Suppressor macrophage (primary cell): Measurements from ENCODE around the gene NPY4R2.
"Not testable (repeated sequence)": the region's sequence is repeated elsewhere in the genome, so short reads cannot be mapped to it uniquely, and the experiment has no call there.

Source experiments
- DNase-seq, 4 experiments: peaks; one replicate each; pipeline ENCODE4 v3.0.0-alpha.2; 2020 to 2022

Gene NPY4R2

DNA sequence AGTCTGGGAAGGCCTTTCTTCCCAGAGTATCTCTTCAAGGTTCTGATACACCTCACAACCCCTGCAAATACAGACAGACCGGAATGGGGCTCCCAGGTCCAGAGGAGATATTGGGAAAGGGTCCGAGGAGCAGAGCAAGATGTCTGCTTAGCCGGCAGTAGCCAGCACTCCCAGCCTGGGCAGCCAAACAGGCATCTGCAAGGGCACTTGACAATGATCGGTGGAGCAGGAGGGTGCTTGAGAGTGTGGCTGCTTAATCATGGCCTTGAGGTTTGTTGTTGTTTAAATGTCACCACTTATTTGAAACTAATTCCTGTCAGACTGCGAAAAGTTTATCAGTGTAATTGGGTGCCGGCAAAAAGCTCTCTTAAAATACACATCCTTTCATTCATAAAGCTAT lies 15.0 kb downstream of the NPY4R2 start:
- not testable (repeated sequence) for DNase-seq

DNA sequence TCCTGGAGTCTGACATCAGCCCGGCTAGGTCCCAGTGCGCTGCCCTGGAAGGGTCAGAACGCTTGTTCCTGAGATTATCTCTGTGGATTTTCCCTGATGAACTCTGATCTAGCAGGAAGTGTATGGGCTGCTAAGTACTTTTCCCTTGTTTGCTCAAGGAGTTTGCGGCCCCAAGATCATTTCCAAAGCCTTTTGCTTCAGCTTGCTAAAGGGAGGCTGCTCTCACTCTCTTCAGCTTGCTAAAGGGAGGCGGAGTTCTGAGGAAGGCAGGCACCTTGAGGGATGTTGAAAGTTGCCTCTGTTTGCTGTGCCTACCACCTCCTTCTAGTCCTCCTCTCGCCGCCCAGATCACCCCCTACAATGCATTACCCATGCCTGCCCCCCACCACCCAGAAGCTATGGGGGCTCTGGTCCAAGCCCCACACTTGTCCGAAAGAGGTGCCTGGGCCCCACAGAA lies 18.3 kb downstream of the NPY4R2 start:
- not testable (repeated sequence) for DNase-seq

GRCh38 chr10:47937634-47938033 lies 19.2 kb downstream of the NPY4R2 start:
- DNase-seq = not testable (repeated sequence)

DNA sequence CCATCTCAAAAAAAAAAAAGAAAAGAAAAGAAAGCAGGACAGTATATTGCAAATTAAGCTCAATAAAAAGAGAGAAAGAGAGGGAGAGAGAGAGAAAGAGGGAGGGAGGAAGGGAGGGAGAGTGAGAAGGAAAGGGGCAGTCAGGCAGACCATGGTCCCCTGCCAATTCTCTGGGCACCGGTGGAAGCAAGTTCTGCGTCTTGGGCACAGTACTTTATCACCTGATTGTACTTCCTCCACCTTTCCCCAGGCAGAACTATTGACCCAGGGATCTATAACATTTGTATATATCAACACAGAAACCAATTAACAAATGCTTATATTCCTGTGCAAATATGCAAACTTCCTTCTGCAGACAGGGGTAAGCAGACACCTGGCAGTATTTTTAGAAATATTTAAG lies 22.4 kb downstream of the NPY4R2 start:
- not testable (repeated sequence) for DNase-seq

GRCh38 chr10:47941379-47941778 lies 22.9 kb downstream of the NPY4R2 start:
- DNase-seq = not testable (repeated sequence)

GRCh38 chr10:47942351-47943019 lies 24.0 kb downstream of the NPY4R2 start:
- peak in 1 of 4 experiments; percentile 9 for DNase-seq

GRCh38 chr10:47943328-47943727 lies 24.9 kb downstream of the NPY4R2 start:
- not testable (repeated sequence) for DNase-seq

DNA sequence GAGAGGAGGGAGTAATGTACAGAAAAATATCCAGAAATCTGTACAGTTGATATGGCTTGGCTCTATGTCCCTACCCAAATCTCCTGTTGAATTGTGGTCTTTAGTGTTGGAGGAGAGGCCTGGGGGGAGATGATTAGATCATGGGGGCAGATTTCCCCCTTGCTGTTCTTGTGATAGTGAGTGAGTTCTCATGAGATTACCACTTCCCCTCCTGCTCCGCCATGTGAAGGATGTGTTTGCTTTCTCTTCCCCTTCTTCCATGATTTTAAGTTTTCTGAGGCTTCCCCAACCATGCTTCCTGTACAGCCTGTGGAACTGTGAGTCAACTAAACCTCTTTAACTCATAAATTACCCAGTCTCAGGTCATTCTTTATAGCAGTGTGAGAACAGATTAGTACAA lies 29.0 kb downstream of the NPY4R2 start:
- peak; percentile 1 to 69 (median 46) for DNase-seq

GRCh38 chr10:47957158-47957557 lies 38.7 kb downstream of the NPY4R2 start:
- DNase-seq = not testable (repeated sequence)

DNA sequence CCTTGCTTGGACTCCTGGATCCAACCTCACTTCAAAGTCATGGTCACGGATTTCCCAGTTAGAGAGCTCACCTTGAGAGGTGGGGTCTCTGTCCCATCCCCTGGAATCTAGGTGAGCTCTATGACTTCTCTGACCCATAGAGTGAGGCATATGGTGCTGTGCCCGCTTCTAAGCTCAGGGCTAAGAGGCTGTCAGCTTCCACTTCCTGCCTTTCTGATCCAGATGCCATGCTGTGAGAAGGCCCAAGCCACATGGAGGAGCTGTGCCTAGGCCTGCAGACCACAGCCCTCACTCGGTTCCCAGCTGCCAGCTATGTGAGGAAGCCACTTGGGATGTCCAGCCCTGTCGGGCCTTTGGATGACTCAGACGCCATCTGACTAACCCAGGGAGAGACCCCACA lies 41.2 kb downstream of the NPY4R2 start:
- DNase-seq = not testable (repeated sequence)

GRCh38 chr10:47960699-47961098 lies 42.2 kb downstream of the NPY4R2 start:
- not testable (repeated sequence) for DNase-seq

- not testable (repeated sequence) for DNase-seq
Observed at GRCh38 chr10:47962785-47963184, 44.3 kb downstream of the NPY4R2 start.

DNA sequence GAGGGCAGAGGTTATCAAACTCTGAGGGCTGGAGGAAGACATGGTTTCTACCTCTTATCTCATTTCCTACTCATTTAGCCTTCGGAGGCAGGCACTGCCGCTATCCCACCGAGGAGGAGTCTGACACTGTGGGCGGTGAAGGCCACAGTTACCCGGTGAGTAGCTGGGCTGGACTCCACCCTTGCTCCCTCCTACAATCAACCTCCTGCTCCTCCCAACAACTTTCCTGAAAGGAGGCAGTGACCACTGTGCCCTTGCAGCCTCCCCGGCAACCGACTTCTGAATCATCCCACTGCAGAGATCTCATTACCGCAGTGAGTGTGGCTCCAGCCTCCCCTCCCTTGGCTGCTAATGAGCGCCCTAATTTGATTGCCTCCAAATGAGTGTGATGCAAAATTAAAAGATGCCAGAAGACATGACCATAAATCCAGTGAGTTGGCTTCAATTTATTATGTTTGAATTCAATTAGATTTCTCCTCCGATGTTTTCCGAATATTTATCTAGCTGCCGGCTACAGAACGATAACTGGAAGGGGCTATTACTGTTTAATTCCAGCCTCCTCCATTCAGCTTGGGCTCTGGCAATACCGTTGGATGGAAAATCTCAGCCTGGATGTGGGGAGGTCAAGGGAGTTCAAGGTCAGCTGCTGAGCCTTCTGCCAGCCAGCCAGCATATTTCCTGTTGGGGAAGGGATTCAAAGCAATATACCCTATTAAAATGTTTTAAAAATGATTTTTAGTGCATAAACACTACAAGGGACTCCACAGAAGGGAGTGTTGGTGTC lies 46.0 kb downstream of the NPY4R2 start:
- not testable (repeated sequence) for DNase-seq

DNA sequence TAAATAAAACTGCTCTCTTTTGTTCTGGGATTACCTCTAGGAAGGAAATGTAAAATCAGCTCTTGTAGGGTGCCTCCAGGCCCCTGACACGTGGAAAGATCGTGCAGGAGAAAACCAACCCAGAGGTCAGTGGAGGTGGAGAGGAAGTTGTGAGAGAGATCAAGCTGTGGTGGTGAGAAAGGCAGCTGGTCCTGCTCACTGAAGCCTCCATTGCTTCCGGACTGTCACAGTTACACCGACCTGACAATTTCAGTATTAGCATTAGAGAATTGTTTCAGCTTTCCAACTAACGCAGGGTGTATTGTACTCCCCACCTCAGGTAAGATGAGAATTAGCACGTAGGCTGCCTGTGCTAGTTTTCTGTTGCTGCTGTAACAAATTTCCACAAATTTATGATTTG lies 50.5 kb downstream of the NPY4R2 start:
- DNase-seq = peak in 1 of 4 experiments; percentile 6

DNA sequence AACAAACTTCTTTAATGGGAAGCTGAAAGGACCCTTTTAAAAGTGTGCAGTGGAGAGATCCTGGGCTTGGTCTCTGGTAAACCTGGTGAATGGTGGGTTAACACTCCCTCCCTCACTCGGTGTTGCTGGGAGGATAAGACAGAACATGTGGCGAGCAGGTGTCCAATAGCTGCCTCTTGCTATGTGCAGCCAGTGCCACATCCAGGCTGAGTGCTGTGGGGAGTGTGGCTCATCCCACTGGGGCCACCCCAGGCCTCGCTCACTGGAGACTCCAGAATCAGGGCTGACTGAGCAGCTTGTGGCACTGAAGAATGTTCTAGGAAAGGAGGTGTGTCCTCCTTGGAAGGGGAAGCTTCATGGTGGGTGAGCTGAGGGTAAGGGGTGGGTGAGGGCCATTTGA lies 51.6 kb downstream of the NPY4R2 start:
- not testable (repeated sequence) for DNase-seq

DNA sequence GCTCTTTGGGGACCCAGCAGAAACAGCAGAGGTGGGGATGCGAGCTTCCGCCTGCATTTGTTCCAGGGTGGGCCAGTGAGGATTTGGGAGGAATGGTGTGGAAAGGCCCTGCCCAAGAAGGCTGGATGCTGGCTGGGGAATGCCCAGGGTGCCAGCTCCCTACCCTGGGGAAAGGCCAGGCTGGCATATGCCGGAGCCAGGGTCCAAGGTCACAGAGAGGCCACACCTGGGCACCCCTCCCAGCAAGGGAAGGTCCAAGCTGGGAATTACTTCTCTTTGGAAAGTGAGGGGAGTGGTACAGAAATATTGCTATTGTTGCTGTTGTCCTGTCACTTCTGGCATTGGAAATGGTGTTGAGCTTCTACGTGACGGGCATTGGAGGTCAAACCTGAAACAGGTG lies 53.1 kb downstream of the NPY4R2 start:
- not testable (repeated sequence) for DNase-seq

DNA sequence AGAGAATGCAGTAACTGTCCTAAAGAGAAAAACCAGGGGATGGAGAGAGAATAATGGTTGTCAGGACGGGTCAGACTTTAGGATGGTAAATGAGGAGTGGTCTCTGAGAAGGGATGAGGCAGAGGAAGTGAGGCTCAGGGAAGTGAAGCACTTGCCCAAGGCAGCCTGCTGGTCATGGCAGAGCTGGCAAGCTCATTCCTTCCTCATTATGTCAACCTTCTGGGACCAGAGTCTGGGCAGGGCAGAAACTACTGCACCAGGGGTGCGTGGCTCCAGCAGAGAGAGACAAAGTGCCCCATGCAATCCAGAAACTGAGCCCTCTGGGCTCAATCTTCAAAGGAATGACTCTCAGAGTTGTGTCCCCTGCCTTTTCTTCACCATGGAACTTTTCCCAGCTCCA lies 53.6 kb downstream of the NPY4R2 start:
- not testable (repeated sequence) for DNase-seq
